Lower lobe of right lung (tissue), 2 donors: ENCODE data around the gene C6orf120. TPM values are rescaled to one million over a fixed set of nuclear protein-coding genes. Genes with fewer than 3 reads are reported as not detected.
A peak's percentile ranks its signal among the peaks of the same experiment; 100 is the strongest.
"Not testable (repeated sequence)": the region's sequence is repeated elsewhere in the genome, so short reads cannot be mapped to it uniquely, and the experiment has no call there.

Source experiments
- ATAC-seq, 2 donors: fragments of 200-7000 bp; cut with Tn5 transposase; one replicate each; pipeline ENCODE4 v1.9.1; 2020 to 2022; ENCODE audit warnings: mild to moderate bottlenecking in 2 of 2, moderate library complexity in 2 of 2
- DNase-seq: peaks from one replicate; pipeline ENCODE4 v3.0.0-alpha.2; 2020
- H3K27ac ChIP-seq: fragments of 200-600 bp; one replicate; pipeline ENCODE4 v1.8.0; 2022
- H3K27me3 ChIP-seq: fragments of 200-600 bp; one replicate; pipeline ENCODE4 v1.8.0; 2022; ENCODE audit warnings: low read depth
- H3K36me3 ChIP-seq: fragments of 200-600 bp; one replicate; pipeline ENCODE4 v1.8.0; 2022; ENCODE audit warnings: mild to moderate bottlenecking
- H3K4me1 ChIP-seq: fragments of 200-600 bp; one replicate; pipeline ENCODE4 v1.8.0; 2022
- H3K4me3 ChIP-seq: fragments of 200-600 bp; one replicate; pipeline ENCODE4 v1.8.0; 2022; ENCODE audit warnings: mild to moderate bottlenecking
- H3K9me3 ChIP-seq: fragments of 200-600 bp; one replicate; pipeline ENCODE4 v1.8.0; 2022
- intact Hi-C: fragments of 100-400 bp; cut with DNase I; formaldehyde crosslinking; loops from one replicate; pipeline ENCODE4 v1.11.0; 2022
- total RNA-seq: library from RNA; stranded (reverse); fragmentation: NEBNext Ultra II Directional; extraction: Animal tissue kit (Norgen Biotek cat#: 25700); gene quantifications from one replicate; pipeline ENCODE4 v1.2.1, GENCODE V29; 2021
- TF ChIP-seq, protein P1 (sequence below): fragments of 200-600 bp; IDR thresholded peaks from one replicate; pipeline ENCODE4 v1.8.0; 2022; ENCODE audit warnings: antibody characterized with exemption, mild to moderate bottlenecking
- donor health status: DM: no; HTN: yes; CAD: no; lungs with severe emphysema.

C6orf120 gene
- total RNA-seq, 1 donor from 2014 or later: 22.2 TPM

DNA sequence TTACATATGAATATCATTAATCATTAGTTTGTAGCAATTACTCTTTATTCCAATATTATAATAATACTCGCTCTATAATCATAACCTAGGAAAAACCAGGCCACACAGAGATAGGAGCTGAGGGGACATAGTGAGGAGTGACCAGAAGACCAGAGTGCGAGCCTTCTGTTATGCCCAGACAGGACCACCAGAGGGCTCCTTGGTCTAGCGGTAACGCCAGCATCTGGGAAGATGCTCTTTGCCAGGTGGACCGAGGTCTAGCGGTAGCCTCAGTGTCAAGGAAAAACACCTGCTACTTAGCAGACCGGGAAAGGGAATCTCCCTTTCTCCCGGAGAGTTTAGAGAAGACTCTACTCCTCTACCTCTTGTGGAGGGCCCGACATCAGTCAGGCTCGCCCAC, 4.8 kb upstream of the C6orf120 start:
- H3K36me3 ChIP-seq, intact Hi-C loops, H3K9me3 ChIP-seq, ATAC-seq, H3K27me3 ChIP-seq, DNase-seq, H3K4me3 ChIP-seq, H3K27ac ChIP-seq: not testable (repeated sequence)
- TF ChIP-seq, protein P1, sequence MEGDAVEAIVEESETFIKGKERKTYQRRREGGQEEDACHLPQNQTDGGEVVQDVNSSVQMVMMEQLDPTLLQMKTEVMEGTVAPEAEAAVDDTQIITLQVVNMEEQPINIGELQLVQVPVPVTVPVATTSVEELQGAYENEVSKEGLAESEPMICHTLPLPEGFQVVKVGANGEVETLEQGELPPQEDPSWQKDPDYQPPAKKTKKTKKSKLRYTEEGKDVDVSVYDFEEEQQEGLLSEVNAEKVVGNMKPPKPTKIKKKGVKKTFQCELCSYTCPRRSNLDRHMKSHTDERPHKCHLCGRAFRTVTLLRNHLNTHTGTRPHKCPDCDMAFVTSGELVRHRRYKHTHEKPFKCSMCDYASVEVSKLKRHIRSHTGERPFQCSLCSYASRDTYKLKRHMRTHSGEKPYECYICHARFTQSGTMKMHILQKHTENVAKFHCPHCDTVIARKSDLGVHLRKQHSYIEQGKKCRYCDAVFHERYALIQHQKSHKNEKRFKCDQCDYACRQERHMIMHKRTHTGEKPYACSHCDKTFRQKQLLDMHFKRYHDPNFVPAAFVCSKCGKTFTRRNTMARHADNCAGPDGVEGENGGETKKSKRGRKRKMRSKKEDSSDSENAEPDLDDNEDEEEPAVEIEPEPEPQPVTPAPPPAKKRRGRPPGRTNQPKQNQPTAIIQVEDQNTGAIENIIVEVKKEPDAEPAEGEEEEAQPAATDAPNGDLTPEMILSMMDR: peak; percentile 31
- peaks cover 16% of the 10 kb centered on the region for H3K4me1 ChIP-seq

DNA sequence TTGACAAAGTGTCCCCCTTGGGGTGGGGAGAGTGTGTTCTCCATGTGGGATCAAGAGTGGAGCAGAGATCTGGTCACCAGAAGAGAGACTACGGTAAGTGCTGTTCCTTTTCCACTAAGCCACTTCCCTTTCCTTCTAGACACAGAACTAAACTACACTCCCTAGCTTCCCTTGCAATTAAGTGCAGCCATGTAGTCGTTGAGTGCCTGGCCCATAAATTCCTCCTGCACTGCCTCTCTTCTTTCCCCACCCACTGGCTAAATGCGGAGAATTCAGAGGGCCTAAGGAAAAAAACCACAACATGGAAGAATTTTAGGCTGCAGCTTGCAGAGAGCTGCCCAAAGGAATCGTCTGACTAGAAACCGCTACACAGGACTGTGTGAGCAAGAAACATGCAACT, 1.6 kb upstream of the C6orf120 start:
- intact Hi-C loops: loop anchor here (10.0 kb wide), 1 partner anchor 55 kb away; the partner anchor contains the start of genes DYNLT2 and ERMARD
- no peak for ATAC-seq
- Histone ChIP-seq H3K27ac (no peak overlapping the region), H3K4me3 (no peak overlapping the region), H3K4me1 (peaks cover 40% of the 10 kb centered on the region), H3K9me3 (no peaks in the 10 kb centered on the region), H3K36me3 (peaks cover 18% of the 10 kb centered on the region), H3K27me3 (no peaks in the 10 kb centered on the region)
- no peak for DNase-seq
- TF ChIP-seq, protein P1: no peak

DNA sequence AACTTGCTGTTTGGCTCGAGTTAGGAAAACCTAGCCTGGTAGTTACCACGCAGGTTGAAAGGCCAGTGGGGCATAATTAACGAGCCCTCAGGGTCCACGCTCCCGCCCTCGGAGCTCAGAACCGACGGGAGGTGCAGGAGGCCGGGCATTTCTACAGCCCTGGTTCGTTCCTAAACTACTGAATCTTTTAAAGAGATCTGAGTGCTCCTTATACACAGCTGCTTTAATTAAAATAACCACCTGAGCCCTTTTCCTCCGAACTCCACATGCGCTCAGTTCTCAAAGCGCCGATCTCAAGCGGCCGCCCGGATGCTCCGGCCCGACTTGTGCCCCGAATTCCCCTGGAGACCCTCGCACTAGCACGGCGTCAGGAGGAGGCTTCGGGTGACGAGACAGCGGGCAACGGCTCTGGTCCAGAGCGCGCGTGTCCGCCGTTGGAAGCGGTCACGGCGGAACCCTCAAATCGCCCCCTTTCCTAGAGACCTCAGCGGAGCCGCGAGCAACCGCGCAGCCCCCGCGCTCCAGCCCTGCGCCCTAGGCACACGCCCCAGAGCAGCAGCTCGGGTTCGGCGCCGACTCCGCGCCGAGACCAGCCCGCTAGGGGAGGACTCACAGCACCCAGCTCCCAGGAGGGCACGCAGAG, 494 bp upstream of the C6orf120 start:
- Histone ChIP-seq H3K4me1 (peaks cover 40% of the 10 kb centered on the region), H3K4me3 (peak overlapping the region; percentile 98), H3K27me3 (no peaks in the 10 kb centered on the region), H3K27ac (peak overlapping the region; percentile 99), H3K36me3 (peaks cover 29% of the 10 kb centered on the region), H3K9me3 (no peaks in the 10 kb centered on the region)
- DNase-seq (no peak), ATAC-seq (peak; percentile 1 to 23)
- TF ChIP-seq, protein P1: no peak
- intact Hi-C loops: loop anchor here (10.0 kb wide), 1 partner anchor 53 kb away; the partner anchor contains the start of genes DYNLT2 and ERMARD

DNA sequence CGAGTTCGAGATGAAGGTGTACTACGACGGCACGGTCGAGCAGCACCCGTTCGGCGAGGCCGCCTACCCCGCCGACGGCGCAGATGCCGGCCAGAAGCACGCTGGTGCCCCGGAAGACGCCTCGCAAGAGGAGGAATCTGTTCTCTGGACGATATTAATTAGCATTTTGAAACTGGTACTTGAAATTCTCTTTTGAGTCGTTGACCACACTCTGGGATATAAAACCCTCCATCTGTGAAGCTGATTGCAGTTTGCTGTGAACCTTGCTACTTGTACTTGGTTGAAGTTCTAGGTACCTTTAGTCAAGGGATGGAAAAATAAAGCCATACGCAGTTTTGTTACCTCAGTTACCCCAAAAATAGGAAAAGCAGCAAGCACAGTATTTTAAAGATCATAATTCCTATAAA, 917 bp downstream of the C6orf120 start:
- Histone ChIP-seq H3K36me3 (peaks cover 38% of the 10 kb centered on the region), H3K27me3 (no peaks in the 10 kb centered on the region), H3K9me3 (no peaks in the 10 kb centered on the region), H3K4me1 (peaks cover 40% of the 10 kb centered on the region), H3K27ac (peak overlapping the region; percentile 99), H3K4me3 (peak overlapping the region; percentile 98)
- TF ChIP-seq, protein P1: no peak
- intact Hi-C loops: loop anchor here (10.0 kb wide), 1 partner anchor 52 kb away; the partner anchor contains the start of genes DYNLT2 and ERMARD
- DNase-seq: no peak
- ATAC-seq: no peak

DNA sequence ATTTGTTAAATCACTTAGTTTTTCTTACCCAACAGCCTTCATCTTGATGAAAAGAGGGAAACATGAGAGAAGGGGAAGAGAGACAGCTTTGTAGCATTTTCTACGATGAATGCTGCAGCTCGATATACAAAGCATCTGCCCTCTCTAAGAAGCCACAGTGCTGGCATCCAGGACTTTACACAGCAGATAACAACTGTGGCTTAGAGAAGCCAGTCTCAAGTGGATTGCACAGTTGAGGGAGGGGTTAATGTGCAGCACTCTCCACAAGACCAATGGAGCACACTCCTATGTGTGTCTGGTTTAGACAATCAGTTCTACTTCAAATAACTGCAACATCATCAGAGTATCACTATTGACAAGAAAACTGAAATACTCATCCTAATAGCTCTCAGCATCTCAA, 5.8 kb downstream of the C6orf120 start:
- ATAC-seq: no peak
- Histone ChIP-seq H3K4me3 (no peak overlapping the region), H3K27me3 (no peaks in the 10 kb centered on the region), H3K4me1 (peaks cover 22% of the 10 kb centered on the region), H3K9me3 (no peaks in the 10 kb centered on the region), H3K36me3 (peaks cover 86% of the 10 kb centered on the region), H3K27ac (no peak overlapping the region)
- no peak for DNase-seq
- TF ChIP-seq, protein P1: no peak
- intact Hi-C loops: loop anchor here (10.0 kb wide), 1 partner anchor 47 kb away; the partner anchor contains the start of genes DYNLT2 and ERMARD
